Fibroblast of the aortic adventitia (primary cell): ENCODE data around the gene PPARD. TPM values are rescaled to one million over a fixed set of nuclear protein-coding genes. Genes with fewer than 3 reads are reported as not detected.

Experiments
- DNase-seq: peaks from one replicate; pipeline ENCODE4 v3.0.0-alpha.2; 2010; ENCODE audit warnings: low read depth
- H3K4me3 ChIP-seq: 2 replicates; pipeline ENCODE4 v1.5.1; 2011; ENCODE audit warnings: low read depth, mild to moderate bottlenecking, control low read depth, low read length, moderate library complexity
- total RNA-seq: library from RNA; depleted of rRNA; stranded (reverse); fragments of >200 nt; gene quantifications from 2 replicates; pipeline ENCODE4 v1.2.3, GENCODE V29; 2012; ENCODE audit warnings: low replicate concordance
- TF ChIP-seq, protein P1 (sequence below): IDR thresholded peaks from 2 replicates; pipeline ENCODE4 v1.5.1; 2011; ENCODE audit warnings: mild to moderate bottlenecking, low read length, control low read depth, inconsistent platforms; ENCODE audit not compliant: insufficient read depth

Gene PPARD
- total RNA-seq, 1 donor, result 10.4 TPM

DNA sequence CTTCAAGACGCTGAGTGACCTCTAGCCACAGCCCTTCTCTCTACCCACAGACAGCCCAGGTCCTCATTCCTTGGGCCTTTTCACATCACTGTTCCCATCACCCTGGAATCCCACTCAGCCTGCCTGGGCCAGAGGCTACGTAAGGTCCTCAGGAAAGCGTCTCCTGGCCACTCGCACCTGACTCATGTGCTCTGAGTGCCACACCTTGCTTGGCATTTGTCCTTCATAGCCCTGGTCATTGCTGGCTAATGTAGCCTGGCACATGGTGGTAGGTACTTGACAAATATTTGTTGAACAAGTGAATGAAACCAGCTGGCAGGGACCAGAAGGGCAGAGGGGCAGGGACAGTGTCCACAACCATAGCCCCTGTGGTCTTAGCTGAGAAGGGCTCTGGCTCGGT is 59.2 kb downstream of the PPARD start:
- no peak overlapping the region for H3K4me3 ChIP-seq
- DNase-seq, result no peak
- TF ChIP-seq, protein P1, sequence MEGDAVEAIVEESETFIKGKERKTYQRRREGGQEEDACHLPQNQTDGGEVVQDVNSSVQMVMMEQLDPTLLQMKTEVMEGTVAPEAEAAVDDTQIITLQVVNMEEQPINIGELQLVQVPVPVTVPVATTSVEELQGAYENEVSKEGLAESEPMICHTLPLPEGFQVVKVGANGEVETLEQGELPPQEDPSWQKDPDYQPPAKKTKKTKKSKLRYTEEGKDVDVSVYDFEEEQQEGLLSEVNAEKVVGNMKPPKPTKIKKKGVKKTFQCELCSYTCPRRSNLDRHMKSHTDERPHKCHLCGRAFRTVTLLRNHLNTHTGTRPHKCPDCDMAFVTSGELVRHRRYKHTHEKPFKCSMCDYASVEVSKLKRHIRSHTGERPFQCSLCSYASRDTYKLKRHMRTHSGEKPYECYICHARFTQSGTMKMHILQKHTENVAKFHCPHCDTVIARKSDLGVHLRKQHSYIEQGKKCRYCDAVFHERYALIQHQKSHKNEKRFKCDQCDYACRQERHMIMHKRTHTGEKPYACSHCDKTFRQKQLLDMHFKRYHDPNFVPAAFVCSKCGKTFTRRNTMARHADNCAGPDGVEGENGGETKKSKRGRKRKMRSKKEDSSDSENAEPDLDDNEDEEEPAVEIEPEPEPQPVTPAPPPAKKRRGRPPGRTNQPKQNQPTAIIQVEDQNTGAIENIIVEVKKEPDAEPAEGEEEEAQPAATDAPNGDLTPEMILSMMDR, result no peak

DNA sequence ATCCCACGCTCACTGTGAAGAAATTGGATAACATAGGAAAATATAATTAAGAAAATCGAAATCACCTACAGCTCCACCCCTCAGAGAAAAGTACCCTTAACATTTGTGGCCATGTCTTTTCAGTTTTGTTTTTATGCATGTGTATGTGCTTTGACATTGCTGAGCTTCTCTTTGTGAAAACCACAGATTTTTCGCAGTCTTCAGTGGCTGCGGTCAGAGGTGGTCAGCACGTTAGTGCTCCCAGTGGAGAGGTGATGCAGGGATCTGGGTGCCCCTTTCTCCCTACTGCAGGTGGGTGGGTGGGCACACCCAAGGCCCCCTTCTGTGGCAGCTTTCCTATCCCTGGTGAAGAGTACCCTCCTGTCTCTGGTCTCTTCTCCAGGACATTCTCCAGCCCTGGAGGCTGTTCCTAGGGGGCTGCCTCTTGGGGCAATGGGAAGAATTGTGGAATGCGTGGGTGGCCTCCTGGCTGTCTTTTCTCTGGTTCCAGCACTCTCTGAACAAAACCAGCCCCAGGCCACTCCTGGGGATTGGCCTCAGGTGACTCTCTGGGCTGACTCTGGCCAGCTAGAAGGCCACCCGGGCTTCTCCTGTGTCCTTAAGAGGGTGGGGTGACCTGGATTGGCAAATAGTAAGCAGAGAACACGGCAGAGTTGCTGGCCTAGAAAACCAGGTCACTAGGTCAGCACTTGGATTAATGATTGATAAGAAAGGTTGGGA is 59.9 kb downstream of the PPARD start:
- DNase-seq, result no peak
- H3K4me3 ChIP-seq, result no peak overlapping the region
- TF ChIP-seq, protein P1, result no peak

DNA sequence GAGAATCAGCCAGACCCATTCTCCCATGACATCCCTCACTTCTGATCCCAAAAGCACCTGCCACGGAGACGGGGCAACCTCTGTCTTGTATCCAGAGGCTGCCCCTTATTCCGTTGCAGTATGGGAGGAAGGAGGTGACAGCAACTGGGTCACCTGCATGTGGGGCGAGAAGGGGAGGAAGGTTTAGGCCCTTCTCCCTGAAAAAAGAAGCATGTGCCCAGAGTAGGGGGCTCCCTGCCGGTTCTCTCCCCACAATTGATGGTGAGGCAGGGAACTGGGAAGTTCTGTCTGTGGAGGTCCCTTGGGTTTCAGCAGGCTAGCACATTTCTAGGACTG is 60.5 kb downstream of the PPARD start:
- no peak overlapping the region for H3K4me3 ChIP-seq
- DNase-seq, result no peak
- TF ChIP-seq, protein P1, result no peak

DNA sequence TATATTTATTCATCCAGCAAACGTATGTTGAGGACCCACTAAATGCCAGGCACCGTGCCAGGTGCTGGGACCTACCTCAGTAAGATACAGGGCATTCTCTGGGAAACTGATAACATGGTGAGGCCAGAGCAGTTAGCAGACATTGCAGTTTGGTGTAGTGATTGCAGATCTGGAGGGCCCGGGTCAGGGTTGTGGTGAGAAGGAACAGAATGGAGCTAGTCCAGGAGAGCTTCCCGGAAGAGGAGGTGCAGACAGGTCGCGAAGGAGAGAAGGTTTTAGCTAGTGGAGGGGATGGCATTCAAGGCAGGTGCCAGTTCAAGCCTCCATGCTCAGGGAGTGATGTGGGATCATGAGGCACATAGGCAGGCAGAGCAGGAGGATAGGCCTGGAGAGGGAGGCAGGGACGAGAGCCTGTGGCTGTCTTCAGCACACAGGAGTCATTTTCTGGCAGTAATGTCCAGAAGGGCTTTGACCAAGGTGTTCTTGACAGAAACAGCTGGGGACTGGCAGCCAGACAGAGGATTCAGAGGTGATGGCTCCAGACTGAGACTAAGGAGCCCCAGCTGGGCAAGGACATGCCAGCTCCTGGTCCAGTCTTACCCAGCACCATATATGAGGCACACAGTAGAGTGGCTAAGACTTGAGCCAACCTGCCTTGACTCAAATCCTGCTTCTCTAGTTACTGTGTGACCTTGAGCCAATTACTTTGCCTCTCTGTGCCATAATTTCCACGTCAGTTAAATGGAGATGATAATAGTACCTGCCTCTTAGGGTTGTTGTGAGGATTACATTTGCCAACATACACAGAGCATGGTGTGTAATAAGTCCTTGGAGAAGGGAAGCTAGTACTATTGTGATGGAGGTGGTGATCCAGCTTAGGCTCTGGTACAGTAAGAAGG is 61.4 kb downstream of the PPARD start:
- no peak overlapping the region for H3K4me3 ChIP-seq
- TF ChIP-seq, protein P1, result no peak
- DNase-seq, result no peak

DNA sequence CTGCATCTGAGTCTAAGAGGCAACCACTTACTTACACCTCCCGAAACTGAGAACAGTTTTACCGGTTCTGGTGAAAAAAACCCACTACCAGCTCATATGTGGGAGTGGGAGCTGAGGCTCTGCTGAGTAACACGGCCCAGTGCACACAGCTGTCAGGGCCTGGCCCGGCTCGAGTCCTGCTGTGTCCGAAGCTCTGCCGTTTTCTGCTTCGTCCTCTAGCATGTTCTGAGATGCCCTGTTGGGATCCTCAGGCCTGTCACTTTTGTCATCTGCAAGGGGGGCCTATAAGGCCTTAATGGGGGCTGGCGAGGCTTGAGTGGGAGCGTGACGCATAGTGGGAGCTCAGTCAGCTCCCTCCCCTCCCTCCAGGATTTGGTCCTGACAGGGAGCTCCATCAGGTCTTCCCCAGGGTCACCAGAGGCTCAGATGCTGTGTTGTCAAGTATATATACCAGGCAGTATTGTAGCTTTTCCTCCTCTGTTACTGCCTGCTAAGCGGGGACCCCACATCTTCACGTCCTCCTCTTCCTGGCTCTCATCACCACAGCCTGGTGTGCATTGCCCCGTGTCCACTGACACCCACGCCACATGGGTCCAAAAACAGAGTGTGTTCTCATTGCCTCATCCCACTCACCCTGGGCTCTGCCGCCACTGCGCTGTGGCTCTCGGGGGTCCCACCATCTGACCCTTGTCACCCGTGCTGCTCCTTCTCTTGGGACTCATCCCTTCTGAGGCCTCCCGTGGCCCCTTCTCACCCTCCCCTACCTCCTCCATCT is 64.5 kb downstream of the PPARD start:
- DNase-seq, result no peak
- no peak overlapping the region for H3K4me3 ChIP-seq
- TF ChIP-seq, protein P1, result no peak

DNA sequence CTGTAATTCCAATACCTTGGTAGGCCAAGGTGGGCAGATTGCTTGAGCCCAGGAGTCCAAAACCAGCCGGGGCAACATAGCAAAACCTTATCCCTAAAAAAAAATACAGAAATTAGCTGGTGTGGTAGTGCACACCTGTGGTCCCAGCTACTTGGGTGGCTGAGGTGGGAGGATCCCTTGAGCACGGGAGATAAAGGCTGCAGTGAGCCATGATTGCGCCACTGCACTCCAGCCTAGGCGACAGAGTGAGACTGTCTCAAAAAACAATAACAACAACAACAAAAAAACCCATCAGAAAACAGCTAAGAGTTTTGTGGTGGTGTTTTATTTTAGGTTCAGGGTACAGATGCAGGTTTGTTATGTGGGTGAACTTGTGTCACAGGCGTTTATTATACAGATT is 66.9 kb downstream of the PPARD start:
- DNase-seq, result no peak
- H3K4me3 ChIP-seq, result no peak overlapping the region
- TF ChIP-seq, protein P1, result no peak
